ENCODE results near the gene RTL9.

GRCh38 chrX:110310000-110310790 is 48.5 kb upstream of the RTL9 start:
- TF ChIP-seq CTCF (IDR thresholded peaks at IDR 0.05) (no peak), POLR2A (IDR thresholded peaks at IDR 0.05) (no peak)
